HG03558 (cell line): Measurements from ENCODE around the gene MTA2.
A peak's percentile ranks its signal among the peaks of the same experiment; 100 is the strongest.
"Not testable (repeated sequence)": the region's sequence is repeated elsewhere in the genome, so short reads cannot be mapped to it uniquely, and the experiment has no call there.

ENCODE experiments used
- ATAC-seq: cut with Tn5 transposase; IDR thresholded peaks from one replicate; pipeline ENCODE4 v1.9.1; 2021; ENCODE audit warnings: moderate number of reproducible peaks; ENCODE audit not compliant: unreplicated experiment; ENCODE audit errors: extremely low read depth

The MTA2 gene

GRCh38 chr11:62601372-62602140 lies at the start of gene MTA2:
Gene MTA2 (minus strand): TSS chr11:62601865. CDS start chr11:62601450, 415 bp downstream.
- peak; percentile 48 for ATAC-seq

GRCh38 chr11:62650283-62650682 lies 48.6 kb upstream of the MTA2 start:
- not testable (repeated sequence) for ATAC-seq

DNA sequence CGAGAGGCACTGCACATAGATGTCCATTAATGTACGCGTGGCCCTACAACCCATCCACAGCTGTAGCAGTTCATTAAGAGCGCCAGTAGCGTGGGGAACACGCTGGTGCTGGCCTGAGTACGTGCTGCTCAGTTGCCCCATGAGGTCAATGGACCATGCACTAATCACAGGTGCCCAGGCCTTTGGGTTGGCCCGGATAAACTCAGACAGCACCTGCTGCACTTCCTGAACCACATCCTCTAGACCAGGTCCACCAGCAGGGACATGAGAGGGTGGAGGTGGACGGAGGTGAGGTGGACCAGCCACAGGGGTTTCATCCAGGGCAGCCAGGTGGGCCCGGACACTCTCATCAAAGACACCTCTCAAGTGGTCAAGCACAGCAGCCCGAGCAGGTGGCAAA lies 47.8 kb upstream of the MTA2 start:
- no peak for ATAC-seq

GRCh38 chr11:62648967-62649364 lies 47.3 kb upstream of the MTA2 start:
- ATAC-seq = no peak

DNA sequence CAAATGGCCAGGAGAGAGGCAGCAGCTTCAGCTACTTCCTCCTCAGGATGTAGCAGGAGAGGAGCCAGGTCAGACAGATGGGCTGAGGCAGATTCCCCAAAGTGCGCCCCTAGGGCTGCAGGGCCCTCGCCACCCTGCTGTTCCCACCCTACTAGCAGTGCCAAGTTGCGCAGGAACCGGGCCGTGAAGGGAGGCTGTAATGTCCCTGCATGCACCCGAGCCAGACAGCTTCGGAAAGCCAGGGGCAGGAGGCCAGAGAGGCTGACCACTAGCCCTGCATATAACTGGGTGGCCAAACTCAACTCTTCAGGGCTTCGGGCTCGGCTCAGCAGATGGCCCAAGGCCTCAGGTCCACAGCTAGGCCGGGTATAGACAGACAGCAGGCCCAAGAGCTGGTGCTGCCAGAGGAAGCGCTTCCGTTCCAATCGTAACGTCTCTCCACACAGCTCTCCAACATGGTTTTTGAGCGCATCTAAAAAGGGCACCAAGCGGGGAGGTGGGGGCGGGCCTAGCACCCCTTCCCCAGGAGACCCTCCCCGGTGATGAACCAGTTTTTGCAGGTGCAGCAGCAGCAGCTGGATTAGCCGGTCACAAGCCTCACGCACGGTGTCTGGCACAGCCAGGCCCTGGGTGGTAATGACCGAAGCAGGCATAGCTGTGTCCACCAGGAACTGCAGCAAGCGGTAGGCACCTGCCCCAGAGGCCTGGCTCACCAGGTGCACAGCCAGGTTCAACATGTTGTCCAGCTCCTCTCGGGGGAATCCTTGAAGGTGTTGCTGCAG lies 46.7 kb upstream of the MTA2 start:
- no peak for ATAC-seq

DNA sequence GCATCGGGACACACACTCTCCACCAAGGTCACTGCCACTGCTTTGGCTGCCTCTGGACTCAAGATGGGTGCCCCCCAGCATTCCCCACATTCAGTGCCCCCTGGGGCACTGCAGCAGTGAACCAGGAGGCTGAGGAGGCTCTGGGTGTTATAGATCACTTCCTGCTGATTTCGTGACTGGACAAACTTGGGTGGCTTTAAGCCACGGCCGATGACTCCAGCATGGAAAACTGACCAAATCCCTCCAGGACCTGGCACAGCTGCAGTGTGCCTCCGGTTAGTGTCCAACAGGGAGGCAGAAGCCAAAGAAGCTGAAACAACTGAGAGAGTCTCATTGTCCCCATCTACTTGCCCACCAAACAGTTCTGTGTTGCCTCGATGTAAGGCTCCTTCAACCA lies 45.9 kb upstream of the MTA2 start:
- ATAC-seq = no peak

GRCh38 chr11:62646825-62647608 lies 45.4 kb upstream of the MTA2 start:
- ATAC-seq = no peak

DNA sequence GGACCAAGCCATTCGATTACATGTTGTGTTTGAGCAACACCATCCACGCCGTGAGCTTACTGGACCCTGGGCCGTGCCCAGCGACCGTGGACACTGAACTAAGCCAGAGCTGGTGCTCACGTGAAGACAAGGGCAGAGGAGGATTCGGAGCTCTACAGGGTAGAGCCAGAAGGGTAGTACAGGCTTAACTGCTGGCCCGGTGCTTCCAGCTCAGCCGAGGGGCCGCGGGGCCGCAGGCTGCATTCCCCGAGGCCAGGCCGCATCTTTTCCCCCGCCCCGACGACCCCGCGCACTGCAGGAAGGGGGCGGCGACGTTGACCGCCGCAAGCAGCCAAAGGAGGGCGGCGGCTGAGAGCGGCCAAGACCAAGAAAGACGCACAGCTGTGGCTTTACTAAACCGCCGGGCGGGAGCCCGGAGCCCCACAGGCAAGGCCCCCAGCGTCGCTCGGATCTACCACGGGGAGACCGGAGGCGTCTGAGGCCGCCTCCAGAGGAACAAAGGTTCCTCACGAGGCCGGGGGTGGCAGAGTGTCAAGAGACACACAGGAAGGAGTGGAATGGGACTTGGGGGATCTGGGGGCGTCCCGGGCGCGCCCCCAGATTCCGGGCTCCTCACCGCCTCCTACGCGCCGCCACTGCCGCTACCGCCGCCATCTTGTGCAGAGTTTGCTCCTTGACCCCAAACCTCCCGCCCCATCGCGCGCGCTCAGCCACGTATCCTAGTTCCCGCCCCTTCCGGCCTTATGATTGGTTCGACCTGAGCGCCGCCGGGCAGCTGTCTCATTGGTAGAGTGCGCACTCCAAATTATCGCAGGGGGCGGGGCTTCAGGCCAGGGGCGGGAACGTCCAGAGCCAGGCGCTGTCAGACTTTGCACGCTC lies 44.5 kb upstream of the MTA2 start, which contains the start of gene GANAB:
TSS of gene GANAB (minus strand) at position 668 of the 879 bp plus-strand sequence. CDS start at position 654, 14 bp downstream.
- peak; percentile 84 for ATAC-seq

GRCh38 chr11:62645671-62645945 lies 43.9 kb upstream of the MTA2 start:
- no peak for ATAC-seq

GRCh38 chr11:62644220-62644619 lies 42.6 kb upstream of the MTA2 start:
- ATAC-seq = no peak

GRCh38 chr11:62632492-62632891 lies 30.8 kb upstream of the MTA2 start:
- ATAC-seq = no peak

GRCh38 chr11:62627713-62628112 lies 26.0 kb upstream of the MTA2 start:
- ATAC-seq = no peak

DNA sequence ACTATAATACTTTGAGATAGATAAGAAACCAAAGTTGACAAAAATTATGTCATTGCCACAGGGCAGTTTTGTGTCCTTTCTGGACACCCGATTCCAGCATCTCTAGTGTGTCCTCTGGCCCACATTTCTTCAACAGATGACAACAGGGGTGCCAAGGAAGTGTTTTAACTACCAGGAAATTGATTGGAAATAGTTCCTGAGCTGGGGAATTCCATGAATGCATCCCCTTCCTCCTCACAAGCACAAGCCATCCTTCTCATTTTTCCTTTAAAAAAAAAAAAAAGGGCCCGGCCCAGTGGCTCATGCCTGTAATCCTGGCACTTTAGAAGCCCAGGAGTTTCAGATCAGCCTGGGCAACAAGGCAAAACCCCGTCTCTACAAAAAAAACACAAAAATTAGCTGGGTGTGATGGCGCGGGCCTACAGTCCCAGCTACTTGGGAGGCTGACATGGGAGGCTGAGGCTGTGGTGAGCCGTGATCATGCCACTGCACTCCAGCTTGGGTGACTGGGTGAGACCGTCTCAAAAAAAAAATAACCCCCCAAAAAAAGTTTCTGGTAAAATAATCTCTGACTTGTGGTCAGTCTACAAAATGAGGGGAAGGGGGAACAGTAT lies 20.9 kb upstream of the MTA2 start:
- no peak for ATAC-seq

- peak; percentile 79 for ATAC-seq
These were observed 20.2 kb upstream of the MTA2 start, which contains the start of gene B3GAT3 for GRCh38 chr11:62621567-62622470. Gene B3GAT3 (minus strand): TSS chr11:62621986. CDS start chr11:62621947, 39 bp downstream.

GRCh38 chr11:62621027-62621566 lies 19.4 kb upstream of the MTA2 start:
- ATAC-seq = no peak

DNA sequence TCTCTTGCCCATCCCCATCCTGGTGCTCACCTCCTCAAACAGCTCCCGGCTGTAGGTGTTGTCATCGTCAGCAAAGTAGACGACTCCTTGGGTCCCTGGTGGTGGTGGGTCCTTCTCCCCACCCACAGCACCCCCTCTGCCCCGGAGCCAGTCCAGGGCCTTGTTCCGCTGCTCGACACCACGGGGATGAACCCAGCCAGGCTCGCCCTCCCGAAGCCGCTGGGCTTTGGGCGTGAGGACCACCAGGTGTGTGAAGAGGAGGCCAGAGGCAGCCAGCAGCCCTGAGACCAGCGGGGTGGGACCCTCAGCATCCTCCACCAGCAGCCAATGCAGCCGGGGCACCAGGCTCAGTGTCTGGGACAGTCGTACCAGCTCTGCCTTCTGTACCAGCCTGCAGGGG lies 15.3 kb upstream of the MTA2 start:
- not testable (repeated sequence) for ATAC-seq

- ATAC-seq = no peak
These were observed 13.9 kb upstream of the MTA2 start for GRCh38 chr11:62615521-62615920.

DNA sequence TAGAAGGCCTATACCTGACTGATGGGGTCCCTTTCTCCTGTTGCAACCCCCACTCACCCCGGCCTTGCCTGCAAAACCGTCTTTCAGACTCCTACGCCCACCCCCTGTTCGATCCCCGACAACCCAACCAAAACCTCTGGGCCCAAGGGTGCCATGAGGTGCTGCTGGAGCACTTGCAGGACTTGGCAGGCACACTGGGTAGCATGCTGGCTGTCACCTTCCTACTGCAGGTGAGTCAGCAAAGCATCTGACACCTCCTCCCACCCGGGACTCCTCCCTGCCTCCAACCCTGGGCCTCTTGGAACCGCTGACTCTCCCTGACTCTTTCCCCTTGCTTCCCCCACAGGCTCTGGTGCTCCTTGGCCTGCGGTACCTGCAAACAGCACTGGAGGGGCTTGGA lies 12.6 kb upstream of the MTA2 start:
- no peak for ATAC-seq
